ENCODE results near the gene BNC2. TPM values are rescaled to one million over a fixed set of nuclear protein-coding genes. Genes with fewer than 3 reads are reported as not detected.

BNC2 gene
- total and polyA plus RNA-seq, 2 of the 4 experiments (the other 2 are of a cell fraction), result 15.5 to 45.2 TPM

- H2BK20ac ChIP-seq (ENCODE audit: low read depth, low read length), result no peak overlapping the region
- peaks cover 37 to 42% of the 10 kb centered on the region in 2 experiments for H3K79me1 ChIP-seq (ENCODE audit: low read depth in 1 of 2, low read length in 2 of 2)
- no peak overlapping the region for H2BK5ac ChIP-seq (ENCODE audit: low read depth, low read length, poor library complexity, severe bottlenecking)
- dilution Hi-C loops (cut with HindIII; ENCODE audit: low sequenced_read_pairs, unreplicated experiment), result no loop called here
- no peak overlapping the region for H3K4ac ChIP-seq (ENCODE audit: low read depth, low read length)
- no peaks in the 10 kb centered on the region for H3K9me3 ChIP-seq (ENCODE audit: control insufficient read depth, insufficient read depth, low read length)
- H2BK15ac ChIP-seq (ENCODE audit: low read depth, low read length), result no peak overlapping the region
- H3K4me1 ChIP-seq (ENCODE audit: control insufficient read depth, insufficient read depth, low read length), result no peaks in the 10 kb centered on the region
- H2AK9ac ChIP-seq (replicated peaks; ENCODE audit: low read depth, low read length, poor library complexity), result no peak overlapping the region
- H2BK120ac ChIP-seq (ENCODE audit: low read depth, low read length), result no peak overlapping the region
- no peak overlapping the region for H4K5ac ChIP-seq (ENCODE audit: low read depth, low read length)
- no peak overlapping the region for H4K91ac ChIP-seq (ENCODE audit: insufficient read depth, low read depth, low read length)
- H3K23ac ChIP-seq (ENCODE audit: low read depth, low read length), result no peak overlapping the region
- H3K9ac ChIP-seq (ENCODE audit: low read depth, low read length), result no peak overlapping the region
- no peaks in the 10 kb centered on the region for H4K20me1 ChIP-seq (ENCODE audit: insufficient read depth, low read length)
- H3K4me2 ChIP-seq (ENCODE audit: low read depth, low read length), result no peak overlapping the region
- H3K27ac ChIP-seq (ENCODE audit: insufficient read depth, low read length), result no peak overlapping the region
- H3K9me1 ChIP-seq (ENCODE audit: insufficient read depth, low read length), result peaks cover 11% of the 10 kb centered on the region
- in situ Hi-C loops (cut with MboI; ENCODE audit: low sequenced_read_pairs), result no loop called here
- ATAC-seq (ENCODE audit: low read depth) (no peak), DNase-seq (no peak)
- no peak overlapping the region for H3K18ac ChIP-seq (ENCODE audit: low read depth, low read length)
- H3K56ac ChIP-seq (ENCODE audit: extremely low read depth, insufficient read depth, low read length), result no peak overlapping the region
- intact Hi-C loops (cut with micrococcal nuclease), result no loop called here
- WGBS, 2 experiments (ENCODE audit: extremely low coverage in 2 of 2, insufficient read length in 1 of 2), result 71% methylated on average over 2 of the region's 3 CpGs; no CpG with 5 or more reads in 1 of the 2 experiments
- ChIA-PET CTCF (no interaction called here), POLR2A (ENCODE audit: unreplicated experiment) (no interaction called here)
- no peak overlapping the region for H3K4me3 ChIP-seq (ENCODE audit: insufficient read depth, low read depth, low read length)
- no peaks in the 10 kb centered on the region for H3K27me3 ChIP-seq (ENCODE audit: control insufficient read depth, insufficient read depth, low read length)
- no peak overlapping the region for H2AFZ ChIP-seq (replicated peaks; ENCODE audit: low read length, poor library complexity)
- no peak overlapping the region for H3K14ac ChIP-seq (replicated peaks; ENCODE audit: low read depth, low read length)
- H4K8ac ChIP-seq (ENCODE audit: low read depth in 2 of 2, low read length in 2 of 2), result no peak overlapping the region
- no peak overlapping the region for H2AK5ac ChIP-seq (ENCODE audit: low read depth, low read length)
- TF ChIP-seq POLR2A (IDR thresholded peaks at IDR 0.05; ENCODE audit: low read depth, low read length) (no peak), CTCF (conservative IDR thresholded peaks at IDR 0.05; ENCODE audit: low read depth, low read length) (no peak), SMC3 (IDR thresholded peaks at IDR 0.05; ENCODE audit: low read depth, low read length) (no peak), USF2 (IDR thresholded peaks at IDR 0.05; ENCODE audit: low read depth, low read length) (no peak), ELK1 (IDR thresholded peaks at IDR 0.05; ENCODE audit: borderline replicate concordance, low read depth, low read length) (no peak), FOS (IDR thresholded peaks at IDR 0.05; ENCODE audit: low read depth, low read length) (no peak), MAFK (IDR thresholded peaks at IDR 0.05; ENCODE audit: low read depth, low read length) (no peak), RCOR1 (IDR thresholded peaks at IDR 0.05; ENCODE audit: insufficient replicate concordance, low read length) (no peak), MAZ (IDR thresholded peaks at IDR 0.05; ENCODE audit: borderline replicate concordance, low read depth, low read length) (no peak), RAD21 (IDR thresholded peaks at IDR 0.05; ENCODE audit: low read length) (no peak), BHLHE40 (IDR thresholded peaks at IDR 0.05; ENCODE audit: low read depth, low read length) (no peak), NFE2L2 (IDR thresholded peaks at IDR 0.05; ENCODE audit: low read depth, low read length) (no peak), CHD1 (IDR thresholded peaks at IDR 0.05; ENCODE audit: low read depth, low read length) (no peak), CEBPB (IDR thresholded peaks at IDR 0.05; ENCODE audit: low read depth, low read length) (no peak), MXI1 (IDR thresholded peaks at IDR 0.05; ENCODE audit: borderline replicate concordance, low read depth, low read length) (no peak), RFX5 (IDR thresholded peaks at IDR 0.05; ENCODE audit: low read depth, low read length) (no peak)
- no TSS peak for BruUV-seq (replicated peaks)
- no peaks in the 10 kb centered on the region for H3K36me3 ChIP-seq (ENCODE audit: control insufficient read depth, insufficient read depth, low read length)
Observed at GRCh38 chr9:16453390-16453789, 417.1 kb downstream of the BNC2 start.
